HepG2 (cell line): ENCODE results near the gene MTA3. TPM values are rescaled to one million over a fixed set of nuclear protein-coding genes. Genes with fewer than 3 reads are reported as not detected.

Source experiments
- ATAC-seq: fragments of 200-7000 bp; cut with Tn5 transposase; 3 replicates; pipeline ENCODE4 v1.9.1; 2020; ENCODE audit warnings: mild to moderate bottlenecking, moderate library complexity
- BruUV-seq: library from RNA; stranded (reverse); fragments of 400-500 nt; replicated peaks from 2 replicates; lab custom pipeline; 2021; lab: Mats Ljungman, UMichigan
- CTCF ChIA-PET: fragments of 300-600 bp; formaldehyde crosslinking; extraction: SDS; loops from one replicate; lab custom pipeline; 2021; ENCODE audit warnings: low total read pairs, inconsistent platforms, low intra/inter-chr PET ratio; lab: Yijun Ruan, JAX
- POLR2A ChIA-PET: fragments of 350-600 bp; sonication (Branson Sonifier 250); formaldehyde crosslinking; loops from one replicate; lab custom pipeline; 2020; ENCODE audit warnings: antibody characterized with exemption, inconsistent platforms; lab: Yijun Ruan, JAX
- DNase-seq: peaks from one replicate; pipeline ENCODE4 v3.0.0-alpha.2; 2015; ENCODE audit warnings: low spot score
- FAIRE-seq: peaks from 3 replicates; lab custom pipeline; 2011; peaks lifted over from hg19 to GRCh38; lab: Jason Lieb, UNC
- H2AFZ ChIP-seq: one replicate; pipeline ENCODE4 v1.6.1; 2011; ENCODE audit warnings: low read length, inconsistent platforms
- H3K27ac ChIP-seq: fragments of 300-600 bp; 3 replicates; pipeline ENCODE4 v1.8.0; 2011; ENCODE audit warnings: mixed run types, mild to moderate bottlenecking, mixed read lengths, low read length, inconsistent platforms; ENCODE audit not compliant: insufficient read depth; ENCODE audit errors: extremely low read length
- H3K27me3 ChIP-seq, 2 experiments: fragments of 200-600 bp in 1 of 2; 2 replicates in 1 of 2; 3 replicates in 1 of 2; pipeline versions ENCODE4 v1.6.0 to v1.8.0; 2011; ENCODE audit warnings: low read length in 2 of 2, mild to moderate bottlenecking in 2 of 2, moderate library complexity in 2 of 2, inconsistent platforms in 1 of 2; ENCODE audit not compliant: insufficient read depth in 2 of 2, control insufficient read depth in 1 of 2
- H3K36me3 ChIP-seq, 2 experiments: fragments of 200-600 bp in 1 of 2; replicated peaks in 1 of 2; 2 replicates in 1 of 2; 3 replicates in 1 of 2; pipeline versions ENCODE4 v1.5.1 to v1.8.0; 2011; ENCODE audit warnings: low read length in 2 of 2, inconsistent platforms in 1 of 2; ENCODE audit not compliant: insufficient read depth in 2 of 2, control insufficient read depth in 1 of 2
- H3K4me1 ChIP-seq: 2 replicates; pipeline ENCODE4 v1.5.1; 2012; ENCODE audit warnings: low read length, inconsistent platforms; ENCODE audit not compliant: insufficient read depth
- H3K4me2 ChIP-seq: 2 replicates; pipeline ENCODE4 v1.6.0; 2011; ENCODE audit warnings: low read depth, low read length, inconsistent platforms
- H3K4me3 ChIP-seq, 3 experiments: fragments of 200-600 bp in 1 of 3; sonication (generic), shearing (Covaris generic) in 1 of 3; replicated peaks in 1 of 3; 2 replicates each; pipeline ENCODE4 v1.5.1; 2011 to 2016; ENCODE audit warnings: low read length in 3 of 3, inconsistent platforms in 2 of 3, low read depth in 2 of 3, mild to moderate bottlenecking in 2 of 3, control low read depth in 1 of 3, mixed read lengths in 1 of 3; ENCODE audit not compliant: insufficient read depth in 1 of 3
- H3K79me2 ChIP-seq: one replicate; pipeline ENCODE4 v1.6.1; 2011; ENCODE audit warnings: low read length, inconsistent platforms; ENCODE audit not compliant: insufficient read depth
- H3K9ac ChIP-seq: 2 replicates; pipeline ENCODE4 v1.6.0; 2011; ENCODE audit warnings: mild to moderate bottlenecking, low read depth, low read length, inconsistent platforms; ENCODE audit not compliant: insufficient read depth
- H3K9me3 ChIP-seq: 2 replicates; pipeline ENCODE4 v1.5.1; 2012; ENCODE audit warnings: mild to moderate bottlenecking, low read length
- H4K20me1 ChIP-seq: 2 replicates; pipeline ENCODE4 v1.6.0; 2011; ENCODE audit warnings: inconsistent platforms, mild to moderate bottlenecking, low read length, moderate library complexity; ENCODE audit not compliant: insufficient read depth
- CCAR2 ChIP-seq: fragments of 200-400 bp; formaldehyde crosslinking; optimal IDR thresholded peaks from 2 replicates; pipeline ENCODE3; 2018; ENCODE audit warnings: low read depth, mild to moderate bottlenecking, low read length, moderate library complexity
- FOSL1 ChIP-seq: sonication (generic); formaldehyde crosslinking; IDR thresholded peaks from 2 replicates; pipeline ENCODE4 v1.9.0; 2021; ENCODE audit warnings: missing genetic modification reagents, borderline replicate concordance
- GABPA ChIP-seq, 2 experiments: IDR thresholded peaks; 2 replicates each; pipeline ENCODE4 v1.6.1; 2011 to 2016; ENCODE audit warnings: low read depth in 2 of 2, low read length in 1 of 2, missing biosample characterization in 1 of 2, missing genetic modification characterization in 1 of 2
- KLF6 ChIP-seq: IDR thresholded peaks from 2 replicates; pipeline ENCODE4 v1.8.0; 2016; ENCODE audit warnings: missing biosample characterization, missing genetic modification reagents
- NCOR1 ChIP-seq: fragments of 200-600 bp; sonication (generic); IDR thresholded peaks from 2 replicates; pipeline ENCODE4 v1.7.0; 2017; ENCODE audit warnings: antibody characterized with exemption, low read length, borderline replicate concordance
- RBM39 ChIP-seq: fragments of 200-400 bp; formaldehyde crosslinking; IDR thresholded peaks from one replicate; pipeline ENCODE4 v1.6.1; 2018; ENCODE audit warnings: antibody characterized with exemption, mild to moderate bottlenecking, low read depth, low read length; ENCODE audit not compliant: poor library complexity, severe bottlenecking
- RCOR2 ChIP-seq: IDR thresholded peaks from 2 replicates; pipeline ENCODE4 v1.6.1; 2016; ENCODE audit warnings: missing biosample characterization, missing genetic modification reagents
- RFXAP ChIP-seq: sonication (generic); formaldehyde crosslinking; IDR thresholded peaks from 2 replicates; pipeline ENCODE4 v1.4.0; 2020; ENCODE audit warnings: missing genetic modification reagents, borderline replicate concordance
- SKIL ChIP-seq: sonication (generic); formaldehyde crosslinking; IDR thresholded peaks from 2 replicates; pipeline ENCODE4 v1.8.0; 2022; ENCODE audit warnings: missing genetic modification reagents, mild to moderate bottlenecking, moderate library complexity, borderline replicate concordance
- SMARCE1 ChIP-seq: fragments of 450-650 bp; IDR thresholded peaks from 2 replicates; pipeline ENCODE4 v1.6.1; 2017; ENCODE audit warnings: borderline replicate concordance
- SP4 ChIP-seq: sonication (generic); formaldehyde crosslinking; IDR thresholded peaks from 2 replicates; pipeline ENCODE4 v1.8.1; 2023; ENCODE audit warnings: mild to moderate bottlenecking, missing genetic modification reagents
- STAG1 ChIP-seq: sonication (generic); formaldehyde crosslinking; IDR thresholded peaks from 2 replicates; pipeline ENCODE4 v1.4.0; 2020; ENCODE audit warnings: missing genetic modification reagents
- ZFP62 ChIP-seq: sonication (generic); formaldehyde crosslinking; IDR thresholded peaks from 2 replicates; pipeline ENCODE4 v1.4.0; 2020; ENCODE audit warnings: missing genetic modification reagents
- ZMYM2 ChIP-seq: sonication (generic); formaldehyde crosslinking; IDR thresholded peaks from 2 replicates; pipeline ENCODE4 v1.8.0; 2022; ENCODE audit warnings: mild to moderate bottlenecking, missing genetic modification reagents
- ZNF292 ChIP-seq: sonication (generic); formaldehyde crosslinking; IDR thresholded peaks from 2 replicates; pipeline ENCODE4 v1.8.1; 2022; ENCODE audit warnings: mild to moderate bottlenecking, low read depth, missing genetic modification reagents, borderline replicate concordance
- ZNF337 ChIP-seq: sonication (generic); formaldehyde crosslinking; IDR thresholded peaks from 2 replicates; pipeline ENCODE4 v1.5.1; 2020; ENCODE audit warnings: missing genetic modification reagents, low read depth, mild to moderate bottlenecking, borderline replicate concordance
- WGBS: methylation state at CpG from one replicate; pipeline ENCODE4 v1.1.6; 2017; ENCODE audit warnings: low lambda C conversion rate; 5-methylcytosine and 5-hydroxymethylcytosine counted together
- in situ Hi-C: cut with HindIII; loops from 2 replicates; pipeline ENCODE4 v1.10.0; 2017; ENCODE audit warnings: low pct_unique_long_range_greater_than_20kb; ENCODE audit not compliant: extremely low pct_ligation_motif_present
- intact Hi-C: fragments of 100-400 bp; cut with micrococcal nuclease; formaldehyde crosslinking; loops from one replicate; pipeline ENCODE4 v1.10.0; 2022; ENCODE audit not compliant: unreplicated experiment
- polyA plus RNA-seq, 8 experiments: library from polyadenylated mRNA; depleted of rRNA in 3 of 8; stranded (reverse) in 7 of 8; unstranded in 1 of 8; fragments of >200 nt; fragmentation: Illumina TruSeq in 4 of 8; extraction: Trizol in 4 of 8; gene quantifications; 2 replicates each; pipeline versions ENCODE4 v1.2.1 to v1.2.3, GENCODE V29; 2011 to 2016; ENCODE audit warnings: low read depth in 4 of 8, missing spikeins in 1 of 8, mixed read lengths in 1 of 8; ENCODE audit not compliant: insufficient read depth in 1 of 8
- total RNA-seq, 5 experiments: library from RNA; depleted of rRNA; stranded (reverse); fragments of >200 nt; fragmentation: Illumina TruSeq; extraction: Trizol; gene quantifications; 2 replicates each; pipeline ENCODE4 v1.2.3, GENCODE V29; 2016; ENCODE audit warnings: low read depth in 1 of 5
- TF ChIP-seq, protein P1 (sequence below): sonication (generic); formaldehyde crosslinking; IDR thresholded peaks from 2 replicates; pipeline ENCODE4 v1.4.0; 2020; ENCODE audit warnings: mild to moderate bottlenecking, missing genetic modification reagents

The MTA3 gene
- total and polyA plus RNA-seq, 2 of the 13 experiments (the other 11 are each of a cell fraction or from before 2014, with no cell fraction given): 48.8 to 77.8 TPM

DNA sequence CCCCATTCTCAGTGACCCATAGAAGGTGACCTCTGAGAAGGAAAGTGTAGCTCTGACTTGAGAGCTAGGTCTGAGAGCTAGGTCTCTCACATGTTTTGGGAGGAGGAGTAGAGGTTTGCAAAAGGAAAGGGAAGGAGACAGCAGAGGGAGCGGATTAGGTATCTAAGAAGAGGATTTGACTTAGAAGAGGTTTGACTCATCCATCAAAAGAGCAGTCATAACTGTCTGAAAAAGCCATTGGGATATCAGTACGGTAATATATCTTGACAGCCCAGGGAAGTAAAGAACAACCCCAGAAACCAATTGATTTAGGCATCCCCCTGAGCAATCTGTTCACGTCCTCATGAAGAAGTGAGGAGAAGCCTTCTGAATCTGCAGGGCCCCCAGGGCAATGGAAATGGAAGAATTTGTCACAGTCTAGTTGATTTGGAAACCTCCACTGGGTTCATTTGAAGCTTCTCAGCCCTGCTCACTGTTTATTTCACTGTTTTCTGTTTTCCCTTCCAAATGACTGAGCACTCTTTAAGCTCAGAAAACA is 176.2 kb downstream of the MTA3 start:
- DNase-seq (no peak), ATAC-seq (no peak)
- WGBS: 95% methylated on average over 3 of the region's 3 CpGs
- no peaks in the 10 kb centered on the region; a peak in 3 of 5 replicates for H3K36me3 ChIP-seq
- in situ Hi-C loops: no loop called here
- H3K4me1 ChIP-seq: no peaks in the 10 kb centered on the region
- H3K9ac ChIP-seq: no peak overlapping the region
- H4K20me1 ChIP-seq: no peaks in the 10 kb centered on the region
- H3K4me3 ChIP-seq: no peak overlapping the region
- intact Hi-C loops: no loop called here
- H3K9me3 ChIP-seq: no peaks in the 10 kb centered on the region
- CTCF ChIA-PET: no interaction called here
- H3K27ac ChIP-seq: no peak overlapping the region
- no peak overlapping the region for H2AFZ ChIP-seq
- H3K79me2 ChIP-seq: no peaks in the 10 kb centered on the region
- H3K27me3 ChIP-seq: no peaks in the 10 kb centered on the region
- no peak overlapping the region for H3K4me2 ChIP-seq
- no peak for TF ChIP-seq FOSL1 (CRISPR knock-in tag)
- no peak for TF ChIP-seq RFXAP (CRISPR knock-in tag)
- TF ChIP-seq, protein P1, sequence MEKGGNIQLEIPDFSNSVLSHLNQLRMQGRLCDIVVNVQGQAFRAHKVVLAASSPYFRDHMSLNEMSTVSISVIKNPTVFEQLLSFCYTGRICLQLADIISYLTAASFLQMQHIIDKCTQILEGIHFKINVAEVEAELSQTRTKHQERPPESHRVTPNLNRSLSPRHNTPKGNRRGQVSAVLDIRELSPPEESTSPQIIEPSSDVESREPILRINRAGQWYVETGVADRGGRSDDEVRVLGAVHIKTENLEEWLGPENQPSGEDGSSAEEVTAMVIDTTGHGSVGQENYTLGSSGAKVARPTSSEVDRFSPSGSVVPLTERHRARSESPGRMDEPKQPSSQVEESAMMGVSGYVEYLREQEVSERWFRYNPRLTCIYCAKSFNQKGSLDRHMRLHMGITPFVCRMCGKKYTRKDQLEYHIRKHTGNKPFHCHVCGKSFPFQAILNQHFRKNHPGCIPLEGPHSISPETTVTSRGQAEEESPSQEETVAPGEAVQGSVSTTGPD (CRISPR knock-in tag): no peak
- TF ChIP-seq RCOR2 (CRISPR knock-in tag): no peak
- no peak for TF ChIP-seq SMARCE1
- TF ChIP-seq CCAR2: no peak
- no peak for TF ChIP-seq ZFP62
- TF ChIP-seq STAG1: no peak
- no peak for TF ChIP-seq KLF6 (CRISPR knock-in tag)
- no peak for TF ChIP-seq ZNF292 (CRISPR knock-in tag)
- no peak for TF ChIP-seq ZMYM2
- no peak for TF ChIP-seq ZNF337
- TF ChIP-seq SP4: no peak
- no peak for TF ChIP-seq GABPA (IDR thresholded peaks at IDR 0.05; ENCODE audit: low read depth, low read length)
- TF ChIP-seq GABPA (CRISPR knock-in tag; IDR thresholded peaks at IDR 0.05; ENCODE audit: low read depth): no peak
- TF ChIP-seq NCOR1: no peak
- TF ChIP-seq SKIL (CRISPR knock-in tag): no peak
- no peak for TF ChIP-seq RBM39
- TF ChIP-seq, all 625 proteins: peak for 0
- no TSS peak for BruUV-seq
- FAIRE-seq: no peak
- POLR2A ChIA-PET: no interaction called here
